ENCODE data around the gene ADSS1. TPM values are rescaled to one million over a fixed set of nuclear protein-coding genes. Genes with fewer than 3 reads are reported as not detected.

Gene ADSS1
- 10 to 100 TPM in 1 of 4 donors, 1 to 10 TPM in 2, not detected in 1; 4.4 to 11.3 (median 7.1) TPM for total RNA-seq

GRCh38 chr14:104723651-104724406, at the start of gene ADSS1:
Gene ADSS1, plus strand, starts transcription at chr14:104724229. Its CDS starts 42 bp downstream, at chr14:104724271.
- TF ChIP-seq POLR2A (IDR thresholded peaks at IDR 0.05) (peak; percentile 28), POLR2AphosphoS5 (IDR thresholded peaks at IDR 0.05) (peak in 2 of 3 donors; percentile 27 to 36), EP300 (IDR thresholded peaks at IDR 0.05; ENCODE audit: low read depth) (no peak)
- TF ChIP-seq, protein P1, sequence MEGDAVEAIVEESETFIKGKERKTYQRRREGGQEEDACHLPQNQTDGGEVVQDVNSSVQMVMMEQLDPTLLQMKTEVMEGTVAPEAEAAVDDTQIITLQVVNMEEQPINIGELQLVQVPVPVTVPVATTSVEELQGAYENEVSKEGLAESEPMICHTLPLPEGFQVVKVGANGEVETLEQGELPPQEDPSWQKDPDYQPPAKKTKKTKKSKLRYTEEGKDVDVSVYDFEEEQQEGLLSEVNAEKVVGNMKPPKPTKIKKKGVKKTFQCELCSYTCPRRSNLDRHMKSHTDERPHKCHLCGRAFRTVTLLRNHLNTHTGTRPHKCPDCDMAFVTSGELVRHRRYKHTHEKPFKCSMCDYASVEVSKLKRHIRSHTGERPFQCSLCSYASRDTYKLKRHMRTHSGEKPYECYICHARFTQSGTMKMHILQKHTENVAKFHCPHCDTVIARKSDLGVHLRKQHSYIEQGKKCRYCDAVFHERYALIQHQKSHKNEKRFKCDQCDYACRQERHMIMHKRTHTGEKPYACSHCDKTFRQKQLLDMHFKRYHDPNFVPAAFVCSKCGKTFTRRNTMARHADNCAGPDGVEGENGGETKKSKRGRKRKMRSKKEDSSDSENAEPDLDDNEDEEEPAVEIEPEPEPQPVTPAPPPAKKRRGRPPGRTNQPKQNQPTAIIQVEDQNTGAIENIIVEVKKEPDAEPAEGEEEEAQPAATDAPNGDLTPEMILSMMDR (IDR thresholded peaks at IDR 0.05): peak; percentile 94 to 99 (median 97)
- H3K27me3 ChIP-seq: no peaks in the 10 kb centered on the region
- peak; percentile 74 for DNase-seq
- peak within 1 kb of the TSS; percentile 28 to 67 (median 58) for H3K4me3 ChIP-seq
- peak within 1 kb of the TSS; percentile 45 to 82 (median 70) for H3K27ac ChIP-seq
- 0% methylated on average over 22 of the region's 82 CpGs; no CpG with 5 or more reads in 1 of the 2 donors for WGBS, 2 donors (ENCODE audit: low coverage in 1 of 2)
- peaks cover 23 to 32% (median 28%) of the 10 kb centered on the region in 4 donors for H3K4me1 ChIP-seq
- in situ Hi-C loops (cut with MboI; ENCODE audit: low pct_ligation_motif_present in 1 of 4, low pct_unique_long_range_greater_than_20kb in 1 of 4, low sequenced_read_pairs in 3 of 4) (no loop called here), intact Hi-C loops (cut with DNase I; ENCODE audit: low total_unique reads) (no loop called here)
- no peaks in the 10 kb centered on the region for H3K9me3 ChIP-seq
- H3K36me3 ChIP-seq: no peaks in the 10 kb centered on the region

DNA sequence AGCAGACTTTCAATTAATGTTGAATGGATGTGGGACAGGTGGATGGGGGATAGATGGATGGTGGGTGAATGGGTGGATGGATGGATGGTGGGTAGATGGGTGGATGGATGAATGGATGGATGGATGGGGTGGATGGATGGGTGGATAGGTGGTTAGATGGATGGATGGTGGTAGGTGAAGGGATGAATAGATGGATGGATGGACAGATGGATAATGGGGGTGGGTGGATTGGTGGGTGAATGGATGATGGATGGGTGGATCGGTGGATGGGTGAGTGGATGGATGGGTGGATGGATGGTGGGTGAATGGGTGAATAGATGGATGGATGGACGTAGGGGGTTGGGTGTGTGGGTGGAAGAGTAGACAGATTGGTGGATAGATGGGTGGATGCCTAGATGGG, 48.6 kb upstream of the ADSS1 start:
- 84 to 97% methylated on average over 2 of the region's 2 CpGs for WGBS, 2 donors (ENCODE audit: low coverage in 1 of 2)
- Histone ChIP-seq H3K27ac (no peak overlapping the region), H3K9me3 (no peaks in the 10 kb centered on the region), H3K4me1 (peaks cover 31 to 38% (median 36%) of the 10 kb centered on the region in 4 donors), H3K36me3 (no peaks in the 10 kb centered on the region), H3K4me3 (no peak overlapping the region), H3K27me3 (no peaks in the 10 kb centered on the region)
- DNase-seq: no peak
- in situ Hi-C loops (cut with MboI; ENCODE audit: low pct_ligation_motif_present in 1 of 4, low pct_unique_long_range_greater_than_20kb in 1 of 4, low sequenced_read_pairs in 3 of 4) (no loop called here), intact Hi-C loops (cut with DNase I; ENCODE audit: low total_unique reads) (no loop called here)
- TF ChIP-seq, protein P1 (IDR thresholded peaks at IDR 0.05): no peak
- no peak for TF ChIP-seq POLR2AphosphoS5 (IDR thresholded peaks at IDR 0.05)
- no peak for TF ChIP-seq POLR2A (IDR thresholded peaks at IDR 0.05)
- no peak for TF ChIP-seq EP300 (IDR thresholded peaks at IDR 0.05; ENCODE audit: low read depth)

DNA sequence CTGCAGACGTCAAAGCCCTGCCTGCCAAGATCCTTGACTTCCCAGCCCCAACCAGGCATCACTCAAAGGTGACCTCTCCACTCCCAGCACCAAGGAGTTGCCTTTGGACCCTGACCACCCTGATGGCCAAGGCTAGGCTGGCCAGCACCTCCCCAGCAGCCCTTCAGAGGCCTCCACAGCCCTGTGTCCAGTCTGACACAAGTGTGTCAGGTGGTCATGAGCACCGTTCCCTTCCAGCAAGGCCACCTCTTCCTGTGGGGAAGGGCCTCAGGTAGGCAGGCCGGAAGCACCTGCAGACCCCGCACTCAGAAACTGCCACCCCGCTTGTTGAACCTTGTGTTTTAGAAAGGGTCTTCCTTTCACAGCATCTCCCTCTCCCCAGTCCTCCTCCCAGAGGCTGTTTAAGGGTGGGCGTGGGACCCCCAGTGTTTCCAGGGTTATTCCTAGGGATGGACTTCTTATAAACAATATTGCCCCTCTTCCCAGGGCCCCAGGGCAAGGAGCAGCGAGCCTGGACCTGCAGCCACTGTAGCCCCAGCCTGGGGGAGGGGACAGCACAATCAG, 47.8 kb upstream of the ADSS1 start:
- Histone ChIP-seq H3K27ac (peak overlapping the region in 2 of 4 donors; percentile 88 to 92), H3K27me3 (no peaks in the 10 kb centered on the region), H3K9me3 (no peaks in the 10 kb centered on the region), H3K4me3 (no peak overlapping the region), H3K36me3 (no peaks in the 10 kb centered on the region), H3K4me1 (peaks cover 39 to 45% (median 43%) of the 10 kb centered on the region in 4 donors)
- in situ Hi-C loops (cut with MboI; ENCODE audit: low pct_ligation_motif_present in 1 of 4, low pct_unique_long_range_greater_than_20kb in 1 of 4, low sequenced_read_pairs in 3 of 4): no loop called here
- no peak for DNase-seq
- TF ChIP-seq EP300 (IDR thresholded peaks at IDR 0.05; ENCODE audit: low read depth) (no peak), POLR2A (IDR thresholded peaks at IDR 0.05) (no peak), POLR2AphosphoS5 (IDR thresholded peaks at IDR 0.05) (no peak)
- TF ChIP-seq, protein P1 (IDR thresholded peaks at IDR 0.05): no peak
- whole genome bisulfite sequencing, 2 donors (ENCODE audit: low coverage in 1 of 2): 89 to 94% methylated on average over 5 to 7 of the region's 7 CpGs
- intact Hi-C loops (cut with DNase I; ENCODE audit: low total_unique reads): no loop called here

- no peaks in the 10 kb centered on the region for H3K9me3 ChIP-seq
- H3K27me3 ChIP-seq: no peaks in the 10 kb centered on the region
- no peaks in the 10 kb centered on the region for H3K36me3 ChIP-seq
- intact Hi-C loops (cut with DNase I; ENCODE audit: low total_unique reads): no loop called here
- TF ChIP-seq POLR2AphosphoS5 (IDR thresholded peaks at IDR 0.05) (no peak), POLR2A (IDR thresholded peaks at IDR 0.05) (no peak), EP300 (IDR thresholded peaks at IDR 0.05; ENCODE audit: low read depth) (no peak)
- TF ChIP-seq, protein P1 (IDR thresholded peaks at IDR 0.05): no peak
- 23 to 50% methylated on average over 2 to 22 of the region's 29 CpGs for WGBS, 2 donors (ENCODE audit: low coverage in 1 of 2)
- peak; percentile 35 for DNase-seq
- in situ Hi-C loops (cut with MboI; ENCODE audit: low pct_ligation_motif_present in 1 of 4, low pct_unique_long_range_greater_than_20kb in 1 of 4, low sequenced_read_pairs in 3 of 4): no loop called here
- peak overlapping the region; percentile 84 to 92 (median 87) for H3K27ac ChIP-seq
- H3K4me3 ChIP-seq: peak overlapping the region in 3 of 4 donors; percentile 35 to 56 (median 49)
- H3K4me1 ChIP-seq: peaks cover 44 to 51% (median 50%) of the 10 kb centered on the region in 4 donors
Observed at GRCh38 chr14:104676694-104677511, 47.1 kb upstream of the ADSS1 start.

Data from transverse colon (tissue), 4 donors.